OCI-LY7 (cell line): ENCODE results near the gene TMEM242. TPM values are rescaled to one million over a fixed set of nuclear protein-coding genes. Genes with fewer than 3 reads are reported as not detected.

ENCODE experiments used
- BruUV-seq: library from RNA; stranded (reverse); fragments of 400-500 nt; replicated peaks from 2 replicates; lab custom pipeline; 2021; lab: Mats Ljungman, UMichigan
- CTCF ChIA-PET: fragments of 300-600 bp; sonication (Branson Sonifier 250); formaldehyde crosslinking; loops from one replicate; lab custom pipeline; 2022; ENCODE audit warnings: antibody characterized with exemption; ENCODE audit not compliant: unreplicated experiment; lab: Charles Lee
- POLR2A ChIA-PET: fragments of 300-600 bp; sonication (Branson Sonifier 250); formaldehyde crosslinking; loops from one replicate; lab custom pipeline; 2022; ENCODE audit warnings: antibody characterized with exemption; lab: Charles Lee
- DNase-seq: peaks from one replicate; pipeline ENCODE4 v3.0.0-alpha.2; 2015; ENCODE audit warnings: low spot score
- H2AFZ ChIP-seq: fragments of 200-600 bp; sonication (generic), shearing (Covaris generic); 2 replicates; pipeline ENCODE4 v1.6.1; 2014; ENCODE audit warnings: mild to moderate bottlenecking, antibody characterized with exemption, low read length, moderate library complexity
- H3K27ac ChIP-seq: fragments of 200-600 bp; sonication (generic); 2 replicates; pipeline ENCODE4 v1.5.1; 2014; ENCODE audit warnings: mixed run types, low read depth, mild to moderate bottlenecking, moderate library complexity, low read length, inconsistent platforms; ENCODE audit not compliant: poor library complexity, severe bottlenecking
- H3K36me3 ChIP-seq: fragments of 200-600 bp; sonication (generic); 2 replicates; pipeline ENCODE4 v1.6.1; 2014; ENCODE audit warnings: mild to moderate bottlenecking, antibody characterized with exemption, low read length, moderate library complexity, mixed read lengths; ENCODE audit not compliant: insufficient read depth
- H3K4me1 ChIP-seq: fragments of 200-600 bp; sonication (generic); 2 replicates; pipeline ENCODE4 v1.5.1; 2014; ENCODE audit warnings: mild to moderate bottlenecking, low read length; ENCODE audit not compliant: insufficient read depth, poor library complexity, severe bottlenecking
- H3K4me2 ChIP-seq: fragments of 200-600 bp; sonication (generic); 2 replicates; pipeline ENCODE4 v1.6.1; 2014; ENCODE audit warnings: mild to moderate bottlenecking, low read length
- H3K4me3 ChIP-seq: fragments of 200-600 bp; sonication (generic); 2 replicates; pipeline ENCODE4 v1.5.1; 2014; ENCODE audit warnings: mild to moderate bottlenecking, low read depth, low read length; ENCODE audit not compliant: poor library complexity, severe bottlenecking
- H3K79me2 ChIP-seq: fragments of 200-600 bp; sonication (generic); 2 replicates; pipeline ENCODE4 v1.6.1; 2016; ENCODE audit warnings: low read depth, mild to moderate bottlenecking, low read length, moderate library complexity, mixed read lengths; ENCODE audit not compliant: insufficient read depth
- H3K9me2 ChIP-seq: fragments of 200-600 bp; sonication (generic); 2 replicates; pipeline ENCODE4 v1.6.1; 2016; ENCODE audit warnings: mild to moderate bottlenecking, low read length, mixed read lengths; ENCODE audit not compliant: insufficient read depth
- H3K9me3 ChIP-seq: fragments of 200-600 bp; sonication (generic); 2 replicates; pipeline ENCODE4 v1.6.1; 2014; ENCODE audit warnings: mild to moderate bottlenecking, mixed run types, low read length, mixed read lengths
- H4K20me1 ChIP-seq: fragments of 200-600 bp; sonication (generic); 2 replicates; pipeline ENCODE4 v1.6.1; 2014; ENCODE audit warnings: mild to moderate bottlenecking, antibody characterized with exemption, low read length, moderate library complexity, mixed read lengths; ENCODE audit not compliant: insufficient read depth
- EZH2phosphoT487 ChIP-seq: fragments of 200-600 bp; sonication (generic); IDR thresholded peaks from 2 replicates; pipeline ENCODE4 v1.6.1; 2018; ENCODE audit warnings: low read depth, borderline replicate concordance, mild to moderate bottlenecking, mixed run types, antibody characterized with exemption, low read length, moderate library complexity, mixed read lengths
- intact Hi-C: fragments of 100-400 bp; cut with micrococcal nuclease; formaldehyde crosslinking; loops from one replicate; pipeline ENCODE4 v1.10.0; 2022; ENCODE audit not compliant: unreplicated experiment
- total RNA-seq, 2 experiments: library from RNA; depleted of rRNA in 1 of 2; stranded (reverse); fragments of >200 nt in 1 of 2; shearing (Covaris generic) in 1 of 2; gene quantifications; 2 replicates each; pipeline ENCODE4 v1.2.3, GENCODE V29; 2014 to 2022
- TF ChIP-seq, protein P1 (sequence below): fragments of 200-600 bp; sonication (generic); conservative IDR thresholded peaks from 2 replicates; pipeline ENCODE4 v1.5.1; 2014; ENCODE audit warnings: mild to moderate bottlenecking, antibody characterized with exemption, low read length, moderate library complexity, mixed read lengths

Gene TMEM242
- total RNA-seq, 2 experiments from 2014 or later: 4.5 to 9.2 TPM

DNA sequence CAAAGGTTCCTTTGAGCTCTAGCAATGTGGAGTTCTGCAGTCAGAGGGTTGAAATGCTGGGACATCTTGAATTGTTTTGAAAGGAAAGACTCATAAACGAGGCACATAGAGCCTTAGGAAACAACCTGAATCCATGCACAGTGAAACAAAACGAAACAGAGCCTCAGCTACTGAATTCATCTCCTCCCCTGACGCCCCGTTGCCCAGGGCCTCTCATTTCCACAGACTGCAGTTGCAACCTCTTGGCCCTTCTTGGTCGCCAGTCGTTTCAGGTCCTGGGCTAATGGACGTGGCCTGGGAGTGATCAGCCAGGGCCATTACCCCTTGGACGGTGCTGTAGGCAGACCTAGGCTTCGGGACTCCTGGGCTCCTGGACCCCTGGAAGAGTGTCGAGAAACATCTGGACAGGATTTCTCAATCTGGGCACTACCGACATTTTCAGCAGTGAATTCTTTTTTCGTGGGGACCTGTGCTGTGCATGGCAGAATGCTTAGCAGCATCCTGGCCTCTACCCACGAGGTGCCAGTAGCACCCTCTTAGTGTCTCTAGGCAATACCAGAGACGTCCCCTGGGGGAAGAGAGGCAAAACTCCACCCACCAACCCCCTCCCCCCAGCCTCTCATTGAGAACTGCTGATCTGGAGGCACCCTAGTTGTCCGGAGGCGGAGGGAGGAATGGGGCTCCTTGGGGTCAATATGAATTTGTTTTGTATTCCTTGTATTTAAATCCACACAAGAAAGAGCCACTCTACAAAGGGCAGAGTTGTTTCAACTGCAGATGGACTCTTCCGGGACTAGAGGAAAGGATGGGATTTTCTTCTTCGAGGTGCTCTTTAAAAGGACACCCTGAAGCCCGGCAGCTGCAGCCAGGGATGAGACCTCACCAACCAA, 50.2 kb downstream of the TMEM242 start:
- no peak for TF ChIP-seq EZH2phosphoT487
- TF ChIP-seq, protein P1, sequence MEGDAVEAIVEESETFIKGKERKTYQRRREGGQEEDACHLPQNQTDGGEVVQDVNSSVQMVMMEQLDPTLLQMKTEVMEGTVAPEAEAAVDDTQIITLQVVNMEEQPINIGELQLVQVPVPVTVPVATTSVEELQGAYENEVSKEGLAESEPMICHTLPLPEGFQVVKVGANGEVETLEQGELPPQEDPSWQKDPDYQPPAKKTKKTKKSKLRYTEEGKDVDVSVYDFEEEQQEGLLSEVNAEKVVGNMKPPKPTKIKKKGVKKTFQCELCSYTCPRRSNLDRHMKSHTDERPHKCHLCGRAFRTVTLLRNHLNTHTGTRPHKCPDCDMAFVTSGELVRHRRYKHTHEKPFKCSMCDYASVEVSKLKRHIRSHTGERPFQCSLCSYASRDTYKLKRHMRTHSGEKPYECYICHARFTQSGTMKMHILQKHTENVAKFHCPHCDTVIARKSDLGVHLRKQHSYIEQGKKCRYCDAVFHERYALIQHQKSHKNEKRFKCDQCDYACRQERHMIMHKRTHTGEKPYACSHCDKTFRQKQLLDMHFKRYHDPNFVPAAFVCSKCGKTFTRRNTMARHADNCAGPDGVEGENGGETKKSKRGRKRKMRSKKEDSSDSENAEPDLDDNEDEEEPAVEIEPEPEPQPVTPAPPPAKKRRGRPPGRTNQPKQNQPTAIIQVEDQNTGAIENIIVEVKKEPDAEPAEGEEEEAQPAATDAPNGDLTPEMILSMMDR: no peak; the same call in 1 of the 2 replicates
- ChIA-PET POLR2A (interaction anchor here (0.5 to 1.4 kb wide), 5 partner anchors 30 to 1984 kb away, joined by 3 to 7 read pairs (median 3); no protein-coding TSS in a partner anchor), CTCF (no interaction called here)
- intact Hi-C loops: loop anchor here (1.0 to 10.0 kb wide), 3 partner anchors 488 to 876 kb away; no protein-coding TSS in a partner anchor
- peak overlapping the region; percentile 67 for H3K4me3 ChIP-seq
- peak; percentile 81 for DNase-seq
- no peaks in the 10 kb centered on the region for H3K36me3 ChIP-seq
- H3K9me3 ChIP-seq: no peaks in the 10 kb centered on the region
- no peaks in the 10 kb centered on the region for H3K9me2 ChIP-seq
- H3K79me2 ChIP-seq: no peaks in the 10 kb centered on the region
- H3K27ac ChIP-seq: peak overlapping the region; percentile 34
- no peaks in the 10 kb centered on the region for H4K20me1 ChIP-seq
- peak overlapping the region; percentile 98 for H2AFZ ChIP-seq
- peaks cover 23% of the 10 kb centered on the region for H3K4me1 ChIP-seq
- peak overlapping the region; percentile 65 for H3K4me2 ChIP-seq
- no TSS peak for BruUV-seq

DNA sequence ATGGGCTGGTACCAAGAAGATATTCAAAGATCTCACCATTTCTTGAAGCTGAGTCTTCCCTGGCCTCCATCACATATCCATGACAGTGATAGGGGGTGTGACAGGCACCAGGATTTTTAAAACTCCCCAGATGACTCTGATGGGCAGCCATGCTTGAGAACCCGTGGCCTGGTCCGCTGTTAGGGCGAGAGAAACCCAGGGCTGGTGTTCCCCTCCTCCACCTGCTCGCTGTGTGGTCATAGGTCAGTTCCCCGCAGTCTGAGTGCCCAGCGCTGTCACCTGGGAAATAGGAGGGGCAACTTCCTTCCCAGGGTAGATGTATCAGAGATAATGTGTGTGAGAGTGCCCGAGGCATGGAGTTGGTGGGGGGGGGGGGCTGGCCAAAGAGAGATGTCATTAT, 50.9 kb downstream of the TMEM242 start:
- DNase-seq: no peak
- Histone ChIP-seq H3K79me2 (no peaks in the 10 kb centered on the region), H4K20me1 (no peaks in the 10 kb centered on the region), H3K9me2 (no peaks in the 10 kb centered on the region), H3K4me2 (no peak overlapping the region), H3K27ac (no peak overlapping the region), H3K36me3 (no peaks in the 10 kb centered on the region), H3K9me3 (no peaks in the 10 kb centered on the region), H3K4me3 (no peak overlapping the region), H2AFZ (no peak overlapping the region), H3K4me1 (peaks cover 23% of the 10 kb centered on the region)
- TF ChIP-seq, protein P1: no peak
- no peak for TF ChIP-seq EZH2phosphoT487
- ChIA-PET CTCF (no interaction called here), POLR2A (interaction anchor here (0.6 to 1.4 kb wide), 5 partner anchors 31 to 1984 kb away, joined by 3 to 7 read pairs (median 3); no protein-coding TSS in a partner anchor)
- no TSS peak for BruUV-seq
- intact Hi-C loops: loop anchor here (5.0 to 10.0 kb wide), 2 partner anchors 488 to 875 kb away; no protein-coding TSS in a partner anchor
